Measurements from ENCODE around the gene TADA2A.

Gene TADA2A

DNA sequence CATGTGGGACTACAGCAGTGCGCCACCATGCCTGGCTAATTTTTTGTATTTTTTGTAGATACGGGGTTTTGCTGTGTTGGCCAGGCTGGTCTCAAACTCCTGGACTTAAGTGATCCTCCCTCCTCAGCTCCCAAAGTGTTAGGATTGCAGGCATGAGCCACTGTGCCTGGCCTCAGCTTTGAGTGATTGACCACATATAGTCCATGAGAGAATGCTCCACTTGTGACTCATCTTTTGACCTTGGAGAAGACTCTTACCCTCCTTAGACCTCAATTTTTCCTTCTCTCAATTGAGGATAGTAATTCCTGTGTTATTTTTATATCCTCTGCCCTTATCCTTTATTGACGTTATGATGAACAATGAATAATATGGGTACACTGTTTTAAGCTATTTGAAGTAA lies 52.1 kb downstream of the TADA2A start:
- TF ChIP-seq CTCF (IDR thresholded peaks at IDR 0.05): no peak

DNA sequence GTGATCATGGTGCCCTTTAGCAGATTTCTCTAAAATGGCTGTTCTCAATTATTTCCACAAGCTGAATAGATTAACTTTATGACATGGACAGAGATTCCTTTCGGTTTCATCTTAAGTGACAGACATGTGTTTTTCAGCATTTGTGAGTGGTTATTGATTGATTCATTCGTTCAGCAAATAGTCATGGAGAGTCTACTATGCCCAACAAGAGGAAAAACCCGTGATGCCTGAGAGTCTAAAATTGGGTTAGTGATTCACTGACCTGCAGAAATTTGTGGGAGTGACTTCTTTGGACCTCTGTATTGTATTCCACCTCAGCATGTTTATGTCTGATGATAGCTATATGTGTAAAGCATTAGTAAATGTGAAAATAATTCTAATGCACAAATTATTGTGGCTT lies 55.0 kb downstream of the TADA2A start:
- TF ChIP-seq CTCF (IDR thresholded peaks at IDR 0.05): no peak

DNA sequence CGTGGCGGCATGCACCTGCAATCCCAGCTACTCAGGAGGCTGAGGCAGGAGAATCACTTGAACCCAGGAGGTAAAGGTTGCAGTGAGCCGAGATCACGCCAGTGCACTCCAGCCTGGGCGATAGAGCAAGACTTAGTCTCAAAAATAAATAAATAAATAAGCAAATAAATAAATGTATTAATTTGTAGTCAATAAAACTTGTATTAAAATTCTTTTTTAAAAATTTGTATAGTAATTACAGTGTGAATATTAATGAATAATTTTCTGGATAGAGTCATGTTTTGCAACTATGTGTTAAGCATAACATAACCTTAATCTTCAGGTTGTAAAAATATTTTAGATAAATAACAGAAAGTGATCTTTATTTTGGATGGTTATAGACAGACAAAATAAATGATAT lies 55.8 kb downstream of the TADA2A start:
- TF ChIP-seq CTCF (IDR thresholded peaks at IDR 0.05): no peak

- TF ChIP-seq CTCF (IDR thresholded peaks at IDR 0.05): no peak
Observed at GRCh38 chr17:37463039-37463438, 56.4 kb downstream of the TADA2A start.

DNA sequence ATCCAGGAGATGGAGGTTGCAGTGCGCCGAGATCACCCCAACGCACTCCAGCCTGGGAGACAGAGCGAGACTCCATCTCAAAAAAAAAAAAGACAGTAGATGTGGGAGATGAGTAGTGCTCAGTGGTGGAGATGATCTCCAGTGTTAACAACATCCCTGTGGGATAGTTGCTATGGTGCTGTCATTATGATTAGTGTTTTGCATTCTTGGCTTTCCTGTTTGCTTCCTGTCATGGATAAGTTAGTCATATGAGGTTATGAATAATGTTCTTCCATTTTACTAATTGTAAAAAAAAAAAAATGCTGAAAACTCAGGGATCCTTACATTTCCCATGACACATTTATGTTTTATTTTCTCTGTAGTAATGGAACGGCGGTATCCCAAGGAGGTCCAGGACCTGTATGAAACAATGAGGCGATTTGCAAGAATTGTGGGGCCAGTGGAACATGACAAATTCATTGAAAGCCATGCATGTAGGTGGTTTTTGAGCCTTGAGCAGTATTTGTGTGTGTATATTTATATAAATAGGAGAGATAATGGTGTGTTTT lies 58.5 kb downstream of the TADA2A start:
- no peak for TF ChIP-seq CTCF (IDR thresholded peaks at IDR 0.05)

DNA sequence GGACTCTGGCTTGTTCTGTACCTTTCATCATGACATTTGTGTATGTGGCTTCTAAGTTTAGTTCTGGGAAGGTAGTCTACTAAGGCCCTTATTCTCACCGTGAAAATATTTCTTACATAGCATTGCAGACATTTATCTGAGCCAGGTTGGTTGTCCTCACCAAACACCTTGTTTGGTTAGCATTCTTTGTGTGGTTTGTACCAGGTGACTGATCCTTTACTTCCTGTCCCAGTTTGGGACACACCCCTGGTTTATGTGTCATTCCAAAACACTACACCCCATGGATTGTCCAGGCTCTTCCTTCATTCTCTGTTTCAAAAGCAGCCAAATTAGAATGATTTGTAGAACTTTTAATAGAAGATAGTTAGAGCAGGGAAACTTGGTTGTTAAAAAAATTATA lies 59.8 kb downstream of the TADA2A start:
- TF ChIP-seq CTCF (IDR thresholded peaks at IDR 0.05): no peak

DNA sequence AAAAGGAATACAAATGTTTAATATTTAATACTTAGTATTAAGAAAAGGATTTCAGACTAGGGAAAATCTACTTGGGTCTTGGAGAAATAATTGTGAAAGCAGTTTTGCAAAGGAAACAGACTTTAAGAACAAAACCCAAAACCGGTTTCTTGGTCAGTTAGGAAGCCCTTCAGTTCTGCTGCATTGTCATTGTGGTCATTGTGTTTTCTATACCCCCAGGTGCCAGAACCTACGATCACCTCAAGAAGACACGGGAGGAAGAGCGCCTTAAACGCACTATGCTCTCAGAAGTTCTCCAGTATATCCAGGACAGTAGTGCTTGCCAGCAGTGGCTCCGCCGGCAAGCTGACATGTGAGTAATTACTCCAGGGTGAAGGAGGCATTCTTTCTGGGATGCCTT lies 63.5 kb downstream of the TADA2A start:
- no peak for TF ChIP-seq CTCF (IDR thresholded peaks at IDR 0.05)

DNA sequence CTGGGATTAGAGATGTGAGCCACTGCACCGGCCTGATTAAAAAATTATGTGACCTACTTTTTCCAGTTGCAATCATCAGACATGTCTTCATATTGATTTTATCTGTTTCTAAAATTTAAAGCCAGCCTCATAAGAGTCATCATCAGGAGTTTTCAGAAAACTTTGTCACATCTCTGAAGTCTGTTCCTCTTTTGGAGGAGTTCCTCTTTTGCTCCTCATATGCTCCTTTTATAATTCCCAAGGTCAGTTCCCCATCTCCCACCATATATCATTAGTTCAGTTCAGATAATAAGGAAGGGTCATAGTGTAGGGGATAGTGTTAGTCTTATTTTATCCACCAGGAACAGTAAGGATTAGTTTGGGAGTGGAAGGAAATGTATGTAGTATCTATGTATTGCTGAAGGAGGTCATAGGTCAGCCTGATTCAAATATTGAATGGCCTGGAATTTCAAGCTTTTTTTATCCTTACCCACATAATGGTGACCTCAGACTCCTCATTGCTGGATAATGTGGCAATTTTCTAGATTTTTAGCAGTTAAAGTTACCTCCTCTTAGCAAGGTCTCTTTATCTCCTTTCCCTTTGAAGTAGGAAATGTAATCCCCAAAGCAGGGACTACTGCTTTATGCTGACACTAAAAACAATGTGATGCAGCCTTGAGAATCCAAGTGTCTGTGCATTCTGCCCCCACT lies 69.2 kb downstream of the TADA2A start:
- no peak for TF ChIP-seq CTCF (IDR thresholded peaks at IDR 0.05)

Data from LNCAP (cell line).